HEK293T (cell line): ENCODE results near the gene A2ML1.

Experiments
- CTCF ChIA-PET: fragments of 350-600 bp; formaldehyde crosslinking; extraction: SDS; loops from one replicate; lab custom pipeline; 2021; ENCODE audit warnings: antibody characterized with exemption, inconsistent platforms; lab: Yijun Ruan, JAX
- POLR2A ChIA-PET: fragments of 350-600 bp; formaldehyde crosslinking; extraction: SDS; loops from one replicate; lab custom pipeline; 2020; ENCODE audit warnings: antibody characterized with exemption, inconsistent platforms; lab: Yijun Ruan, JAX
- DNase-seq: peaks from one replicate; pipeline ENCODE4 v3.0.0; 2012; ENCODE audit warnings: mixed read lengths; ENCODE audit errors: extremely low spot score
- ARNT ChIP-seq: fragments of 450-650 bp; IDR thresholded peaks from 2 replicates; pipeline ENCODE4 v1.6.1; 2017; ENCODE audit warnings: mild to moderate bottlenecking
- BHLHE40 ChIP-seq: fragments of 450-650 bp; IDR thresholded peaks from 2 replicates; pipeline ENCODE4 v1.6.1; 2016; ENCODE audit warnings: mild to moderate bottlenecking, moderate library complexity, borderline replicate concordance
- CTBP1 ChIP-seq: fragments of 450-650 bp; IDR thresholded peaks from 2 replicates; pipeline ENCODE4 v1.6.1; 2016; ENCODE audit warnings: borderline replicate concordance
- ELF4 ChIP-seq: fragments of 450-650 bp; IDR thresholded peaks from 2 replicates; pipeline ENCODE4 v1.6.1; 2017; ENCODE audit warnings: antibody characterized with exemption
- FOXA1 ChIP-seq: fragments of 450-650 bp; IDR thresholded peaks from 2 replicates; pipeline ENCODE4 v1.6.1; 2016; ENCODE audit warnings: mild to moderate bottlenecking
- FOXK2 ChIP-seq: fragments of 450-650 bp; IDR thresholded peaks from 2 replicates; pipeline ENCODE4 v1.6.1; 2016; ENCODE audit warnings: mild to moderate bottlenecking
- FOXM1 ChIP-seq: fragments of 450-650 bp; IDR thresholded peaks from 2 replicates; pipeline ENCODE4 v1.6.1; 2017; ENCODE audit warnings: mild to moderate bottlenecking, borderline replicate concordance
- HDGF ChIP-seq: fragments of 450-650 bp; IDR thresholded peaks from 2 replicates; pipeline ENCODE4 v1.6.1; 2017; ENCODE audit warnings: antibody characterized with exemption, borderline replicate concordance
- L3MBTL2 ChIP-seq: fragments of 450-650 bp; conservative IDR thresholded peaks from 2 replicates; pipeline ENCODE4 v1.6.1; 2016; ENCODE audit warnings: mild to moderate bottlenecking
- LEF1 ChIP-seq: fragments of 450-650 bp; IDR thresholded peaks from 2 replicates; pipeline ENCODE4 v1.6.1; 2017; ENCODE audit warnings: mild to moderate bottlenecking, borderline replicate concordance
- NFRKB ChIP-seq: fragments of 450-650 bp; IDR thresholded peaks from 2 replicates; pipeline ENCODE4 v1.6.1; 2016; ENCODE audit warnings: mild to moderate bottlenecking, moderate library complexity
- SP1 ChIP-seq: fragments of 450-650 bp; IDR thresholded peaks from 2 replicates; pipeline ENCODE4 v1.6.1; 2017
- SUZ12 ChIP-seq: fragments of 450-650 bp; IDR thresholded peaks from 2 replicates; pipeline ENCODE4 v1.6.1; 2016; ENCODE audit warnings: mild to moderate bottlenecking
- TARDBP ChIP-seq: fragments of 450-650 bp; IDR thresholded peaks from 2 replicates; pipeline ENCODE4 v1.6.1; 2016
- ZNF384 ChIP-seq: fragments of 450-650 bp; IDR thresholded peaks from 2 replicates; pipeline ENCODE4 v1.6.1; 2016
- TF ChIP-seq, protein P1 (sequence below): fragments of 450-650 bp; IDR thresholded peaks from 2 replicates; pipeline ENCODE4 v1.6.1; 2016

Gene A2ML1

DNA sequence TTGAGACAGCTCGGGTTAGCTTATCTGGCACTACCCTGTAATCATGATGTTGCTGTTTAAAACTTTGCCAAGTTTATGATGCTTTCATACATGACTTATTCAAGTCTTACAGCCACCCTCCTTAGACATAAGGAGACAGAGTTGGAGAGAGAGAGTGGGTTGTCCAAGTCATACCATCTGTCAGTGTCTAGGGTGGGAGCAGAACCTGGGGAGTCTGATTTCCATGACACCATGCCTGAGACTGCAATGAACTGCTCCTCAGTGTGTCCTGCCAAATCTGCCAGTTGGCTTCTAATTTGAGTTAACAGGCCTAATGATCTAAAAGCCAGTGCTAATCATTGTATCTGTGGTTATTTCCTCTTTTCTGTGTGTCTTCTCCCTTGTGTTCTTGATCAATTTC lies 48.2 kb downstream of the A2ML1 start:
- ChIA-PET CTCF (interaction anchor here (2.5 kb wide), 1 partner anchor 10 kb away, joined by 20 read pairs; no protein-coding TSS in a partner anchor), POLR2A (no interaction called here)
- TF ChIP-seq ZNF384 (no peak), TARDBP (no peak), CTBP1 (no peak), SP1 (no peak), BHLHE40 (no peak), L3MBTL2 (no peak)
- DNase-seq: no peak

GRCh38 chr12:8871068-8871467 lies 48.6 kb downstream of the A2ML1 start:
- TF ChIP-seq CTBP1: no peak
- TF ChIP-seq LEF1: no peak
- no peak for TF ChIP-seq TARDBP
- TF ChIP-seq BHLHE40: no peak
- no peak for TF ChIP-seq FOXM1
- no peak for TF ChIP-seq ZNF384
- no peak for TF ChIP-seq FOXK2
- TF ChIP-seq, protein P1, sequence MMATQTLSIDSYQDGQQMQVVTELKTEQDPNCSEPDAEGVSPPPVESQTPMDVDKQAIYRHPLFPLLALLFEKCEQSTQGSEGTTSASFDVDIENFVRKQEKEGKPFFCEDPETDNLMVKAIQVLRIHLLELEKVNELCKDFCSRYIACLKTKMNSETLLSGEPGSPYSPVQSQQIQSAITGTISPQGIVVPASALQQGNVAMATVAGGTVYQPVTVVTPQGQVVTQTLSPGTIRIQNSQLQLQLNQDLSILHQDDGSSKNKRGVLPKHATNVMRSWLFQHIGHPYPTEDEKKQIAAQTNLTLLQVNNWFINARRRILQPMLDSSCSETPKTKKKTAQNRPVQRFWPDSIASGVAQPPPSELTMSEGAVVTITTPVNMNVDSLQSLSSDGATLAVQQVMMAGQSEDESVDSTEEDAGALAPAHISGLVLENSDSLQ: no peak
- TF ChIP-seq ARNT: no peak
- TF ChIP-seq FOXA1: no peak
- no peak for TF ChIP-seq SP1
- TF ChIP-seq L3MBTL2: no peak
- TF ChIP-seq SUZ12: no peak
- no peak for TF ChIP-seq ELF4
- no peak for DNase-seq
- ChIA-PET CTCF (no interaction called here), POLR2A (no interaction called here)

DNA sequence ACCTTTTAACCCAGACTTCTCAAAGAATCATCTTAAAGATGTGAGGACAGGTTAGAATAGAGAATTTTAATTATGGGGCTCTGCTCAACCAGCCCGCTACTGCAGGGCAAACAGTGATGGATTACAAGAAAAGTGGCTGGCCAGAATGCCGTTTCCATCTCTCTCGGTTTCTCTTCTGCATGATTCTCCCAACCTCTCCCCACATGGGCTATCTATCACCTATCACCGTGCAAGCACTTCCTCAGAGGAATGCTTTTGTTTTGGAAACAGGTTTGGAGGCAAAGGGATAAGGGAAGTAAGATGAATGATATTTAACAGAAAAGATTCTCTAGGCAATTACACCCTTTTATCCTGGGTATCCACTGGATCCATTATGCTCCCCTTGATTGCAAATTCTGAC lies 54.5 kb downstream of the A2ML1 start:
- ChIA-PET CTCF (interaction anchor here (0.6 kb wide), 1 partner anchor 179 kb away, joined by 3 read pairs; the partner anchor contains the start of gene RIMKLB), POLR2A (no interaction called here)
- DNase-seq: no peak
- no peak for TF ChIP-seq FOXK2
- no peak for TF ChIP-seq FOXA1
- no peak for TF ChIP-seq L3MBTL2
- TF ChIP-seq LEF1: no peak
- no peak for TF ChIP-seq SP1
- TF ChIP-seq, protein P1: no peak
- TF ChIP-seq HDGF: no peak
- TF ChIP-seq TARDBP: no peak
- no peak for TF ChIP-seq NFRKB
- no peak for TF ChIP-seq ZNF384
- TF ChIP-seq ELF4: no peak
- TF ChIP-seq BHLHE40: no peak
- no peak for TF ChIP-seq SUZ12
- TF ChIP-seq CTBP1: no peak

DNA sequence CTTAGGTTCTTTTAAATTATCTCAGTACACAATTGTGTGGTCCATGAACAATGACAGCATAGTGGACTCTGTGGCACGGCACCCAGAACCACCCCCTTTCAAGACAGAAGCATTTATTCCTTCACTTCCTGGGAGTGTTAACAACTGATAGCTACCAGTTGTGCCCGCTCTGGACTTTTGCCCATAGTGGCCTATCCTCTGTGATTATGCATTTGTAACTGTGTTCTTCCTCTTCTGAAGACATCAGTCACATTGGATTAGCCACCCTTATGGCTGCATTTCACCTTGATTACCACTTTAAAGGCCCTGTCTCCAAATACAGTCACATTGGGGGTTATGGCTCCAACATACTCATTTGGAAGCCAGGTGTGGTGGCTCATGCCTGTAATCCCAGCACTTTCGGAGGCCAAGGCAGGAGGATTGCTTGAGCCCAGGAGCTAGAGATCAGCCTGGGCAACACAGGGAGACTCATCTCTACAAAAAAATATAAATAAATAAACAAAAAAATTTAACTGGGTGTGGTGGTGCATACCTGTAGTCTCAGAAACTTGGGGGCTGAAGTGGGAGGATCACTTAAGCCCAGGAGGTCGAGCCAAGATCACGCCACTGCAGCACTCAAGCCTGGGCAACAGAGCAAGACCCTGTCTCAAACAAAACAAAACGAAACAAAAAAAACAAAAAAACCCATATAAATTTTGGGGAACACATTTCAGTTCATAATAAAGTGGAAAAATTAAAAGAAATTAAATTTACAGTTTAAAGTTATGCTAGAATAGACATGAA lies 64.3 kb downstream of the A2ML1 start:
- ChIA-PET POLR2A (no interaction called here), CTCF (no interaction called here)
- no peak for TF ChIP-seq NFRKB
- TF ChIP-seq ZNF384: no peak
- no peak for TF ChIP-seq SP1
- TF ChIP-seq TARDBP: no peak
- TF ChIP-seq L3MBTL2: no peak
- TF ChIP-seq SUZ12: no peak
- no peak for TF ChIP-seq CTBP1
- no peak for TF ChIP-seq FOXK2
- no peak for TF ChIP-seq ELF4
- TF ChIP-seq, protein P1: no peak
- TF ChIP-seq FOXA1: no peak
- no peak for TF ChIP-seq HDGF
- TF ChIP-seq BHLHE40: no peak
- no peak for TF ChIP-seq ARNT
- no peak for TF ChIP-seq FOXM1
- TF ChIP-seq LEF1: no peak
- no peak for DNase-seq

GRCh38 chr12:8887285-8887715 lies 64.9 kb downstream of the A2ML1 start:
- TF ChIP-seq FOXA1 (no peak), L3MBTL2 (no peak), FOXM1 (no peak), ZNF384 (no peak), ARNT (no peak), TARDBP (no peak), NFRKB (no peak), HDGF (no peak), CTBP1 (no peak), BHLHE40 (no peak), SUZ12 (no peak), SP1 (no peak), LEF1 (no peak), FOXK2 (no peak), ELF4 (no peak)
- TF ChIP-seq, protein P1: no peak
- ChIA-PET CTCF (no interaction called here), POLR2A (no interaction called here)
- no peak for DNase-seq
